ENCODE results near the gene KIF6.

Gene KIF6

DNA sequence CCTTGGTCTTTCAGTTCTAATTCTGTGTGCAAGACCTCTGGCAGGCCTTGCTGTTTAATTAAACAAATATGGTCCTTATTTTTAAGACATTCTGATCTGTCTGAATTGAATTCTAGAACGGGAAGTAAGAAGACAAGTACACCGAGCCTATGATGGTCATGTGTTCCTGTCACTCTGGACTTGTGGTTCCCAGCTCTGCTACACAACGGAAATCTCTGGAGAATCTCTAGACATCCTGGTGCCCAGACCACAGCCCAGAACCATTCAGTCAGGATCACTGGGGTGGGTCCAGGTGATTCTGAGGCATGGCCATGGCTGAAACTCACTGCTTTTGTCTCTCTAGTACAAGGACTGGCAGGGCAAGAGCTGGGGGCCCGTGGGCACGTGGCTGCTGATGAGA is 386.8 kb downstream of the KIF6 start:
- no peak for DNase-seq

DNA sequence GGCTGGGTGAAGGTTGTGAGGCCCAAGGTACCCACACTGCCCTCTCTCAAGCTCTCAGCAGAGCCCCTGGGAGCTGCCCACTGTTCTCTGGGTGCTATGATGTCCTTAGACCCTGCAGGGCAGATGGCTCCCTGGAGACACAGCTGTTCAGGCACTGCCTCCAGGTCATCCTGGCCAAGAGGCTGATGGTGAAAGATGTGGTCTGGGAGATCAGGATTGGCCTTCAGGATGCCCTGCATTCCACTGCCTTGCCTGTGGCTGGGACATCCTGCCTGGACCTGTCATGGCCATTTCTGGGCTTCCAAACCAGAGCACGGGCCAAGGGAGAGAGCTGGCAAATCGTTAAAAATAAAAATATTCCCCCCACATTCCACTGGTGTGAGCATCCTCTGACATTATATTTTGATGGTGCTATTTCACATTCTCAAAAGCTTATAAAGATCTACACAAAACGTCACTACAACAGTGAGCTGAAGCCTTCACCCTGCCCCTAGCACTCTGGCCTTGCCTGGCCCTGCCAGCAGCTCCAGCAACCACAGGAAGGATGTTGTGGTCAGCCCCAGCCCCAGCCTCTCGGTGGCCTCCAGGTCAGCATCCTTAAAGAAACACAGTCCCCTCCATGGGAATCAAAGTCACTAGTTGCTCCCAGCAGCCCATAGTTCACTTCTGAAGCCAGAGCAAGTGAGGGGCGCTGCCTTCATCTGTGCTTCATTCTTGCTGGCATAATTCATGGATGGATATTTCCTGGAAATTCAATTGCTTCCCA is 389.2 kb downstream of the KIF6 start:
- peak; percentile 14 to 33 for DNase-seq

DNA sequence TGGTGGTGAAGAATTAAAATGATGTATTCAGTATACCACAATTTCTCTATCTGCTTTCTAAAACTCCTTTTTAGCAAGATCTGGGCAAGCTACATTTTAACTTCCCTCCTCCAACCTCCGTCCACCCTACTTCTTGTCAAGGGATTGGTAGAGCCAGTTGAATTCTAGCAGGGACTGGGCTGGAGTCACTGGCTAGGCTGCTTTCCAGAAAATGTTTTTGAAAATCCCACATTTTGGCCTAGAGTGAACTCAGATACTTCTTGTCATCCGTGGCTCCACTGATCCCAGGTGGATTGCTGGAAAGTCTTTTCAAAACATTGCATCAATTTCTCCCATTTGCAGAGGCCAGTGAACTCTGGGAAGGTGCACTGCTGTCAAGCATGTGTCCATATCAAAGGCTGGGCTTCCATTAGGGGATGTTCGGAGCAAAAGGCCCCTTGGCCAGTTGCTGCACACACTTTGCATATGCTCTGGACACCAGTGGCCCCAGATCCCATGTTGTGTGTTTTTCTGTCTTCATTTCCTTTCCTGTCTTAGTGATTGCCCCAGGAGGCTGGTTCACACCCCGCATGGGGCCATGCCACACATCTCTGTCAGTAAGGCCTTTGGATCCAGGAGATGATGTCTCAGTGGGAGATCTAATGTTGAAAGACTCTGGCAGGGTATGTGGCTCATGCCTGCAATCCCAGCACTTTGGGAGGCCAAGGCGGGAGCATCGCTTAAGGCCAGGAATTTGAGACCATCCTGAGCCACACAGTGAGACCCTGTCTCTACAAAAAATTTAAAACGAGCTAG is 391.4 kb downstream of the KIF6 start:
- DNase-seq = no peak

DNA sequence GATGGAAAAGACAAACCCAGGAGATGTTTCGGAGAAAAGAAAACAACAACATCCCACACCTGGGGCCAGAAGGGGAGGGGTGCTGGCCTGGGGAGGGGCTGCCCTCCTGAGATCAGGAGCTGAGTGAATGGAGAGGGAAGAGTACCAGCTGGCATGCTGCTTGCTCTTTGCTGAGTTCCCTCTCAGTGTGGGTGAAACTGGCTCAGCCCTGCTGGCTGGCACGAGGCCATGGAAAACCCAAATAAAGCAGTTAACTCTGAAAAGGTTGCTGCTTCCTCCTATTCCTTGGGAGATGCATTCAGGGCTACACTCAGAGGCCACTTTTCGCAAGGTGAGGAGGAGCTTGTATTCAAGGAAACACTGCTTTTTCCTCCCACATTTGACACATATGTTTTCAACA is 394.7 kb downstream of the KIF6 start:
- DNase-seq = no peak

DNA sequence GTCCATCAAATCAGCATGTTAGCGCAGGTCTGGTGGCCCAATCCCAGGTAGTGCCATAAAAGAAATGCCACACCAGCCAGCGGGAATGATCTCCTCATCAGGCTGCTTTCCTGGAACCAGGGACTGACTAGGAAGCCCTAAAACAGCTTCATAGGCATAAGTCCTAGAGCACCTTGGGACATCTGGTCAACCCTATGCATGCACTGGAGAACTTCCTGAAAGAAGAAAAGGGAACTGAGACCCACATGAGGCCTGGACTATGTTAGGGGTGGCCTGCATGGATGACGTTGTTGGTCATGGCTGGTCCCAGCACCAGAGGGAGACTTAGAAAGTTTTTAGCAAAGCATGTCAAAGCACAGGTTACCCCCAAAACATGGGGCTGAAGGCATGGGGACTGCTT is 395.2 kb downstream of the KIF6 start:
- DNase-seq = peak; percentile 6 to 42

DNA sequence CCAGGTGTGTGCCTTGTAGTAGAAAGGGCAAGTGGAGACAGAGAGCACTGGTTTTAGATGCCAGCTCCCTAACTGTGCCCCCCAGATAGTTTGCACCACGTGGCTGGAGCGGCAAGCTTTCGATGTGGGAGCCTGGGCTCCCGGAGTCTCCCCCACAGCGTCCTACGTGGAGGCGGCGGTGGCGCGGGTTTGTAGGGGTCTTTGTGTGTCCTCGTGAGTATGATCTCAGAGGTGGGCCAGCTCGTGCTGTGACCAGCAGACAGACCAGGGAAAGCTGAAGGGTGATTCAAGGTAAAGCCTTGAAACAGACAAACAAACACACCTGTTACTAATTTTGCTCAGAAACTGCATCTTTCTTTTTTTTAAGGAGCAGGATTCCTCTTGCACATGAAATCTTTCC is 397.1 kb downstream of the KIF6 start:
- no peak for DNase-seq

DNA sequence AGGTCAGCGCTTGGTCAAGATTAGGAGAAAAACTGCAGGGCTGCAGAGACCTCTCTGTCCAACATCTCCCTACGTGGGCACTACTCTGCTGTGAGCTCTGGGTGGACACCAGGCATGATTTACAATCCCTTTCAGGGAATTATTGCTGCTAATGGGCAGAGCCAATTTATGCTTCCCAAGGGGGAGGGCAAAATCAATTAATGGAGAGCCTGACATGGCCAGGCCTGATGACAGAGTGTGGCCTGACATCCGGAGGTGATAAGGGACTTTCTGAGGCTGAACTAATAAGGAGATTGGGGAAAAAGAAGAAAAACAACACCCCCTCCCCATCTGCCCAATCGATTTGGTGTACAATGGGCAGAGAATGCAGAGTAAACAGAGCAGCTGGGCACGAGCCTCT is 397.7 kb downstream of the KIF6 start:
- DNase-seq = no peak

DNA sequence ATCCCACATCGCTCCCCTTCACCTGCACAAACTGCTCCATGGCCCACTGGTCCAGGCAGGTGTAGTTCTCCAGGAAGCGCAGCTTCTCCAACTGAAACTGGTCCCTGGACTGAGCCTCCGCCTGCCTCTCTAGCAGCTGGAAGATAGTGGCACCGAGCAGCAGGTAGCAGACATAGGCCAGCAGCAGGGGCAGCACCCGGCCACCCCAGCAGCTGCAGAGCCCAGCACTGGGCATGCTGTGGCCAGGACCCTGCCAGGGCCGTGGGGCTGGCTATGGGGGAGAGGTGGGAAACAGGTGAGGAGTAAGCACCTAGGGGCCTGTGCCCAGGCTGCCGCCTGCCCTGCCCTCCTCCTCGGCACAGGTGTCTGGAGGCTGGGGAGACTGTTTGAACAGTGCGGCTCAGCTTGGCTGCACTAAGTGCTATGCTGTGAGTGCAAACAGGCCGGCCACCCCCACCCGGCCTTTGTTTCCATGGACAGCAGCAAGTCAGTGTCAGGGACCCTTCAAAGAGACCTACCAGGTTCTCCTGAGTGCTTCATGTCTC is 402.8 kb downstream of the KIF6 start, which contains the start of gene KCNK16:
Gene KCNK16, minus strand, starts transcription at position 397 of the 545 bp plus-strand sequence. Its CDS starts 162 bp downstream, at position 235.
- DNase-seq = no peak

DNA sequence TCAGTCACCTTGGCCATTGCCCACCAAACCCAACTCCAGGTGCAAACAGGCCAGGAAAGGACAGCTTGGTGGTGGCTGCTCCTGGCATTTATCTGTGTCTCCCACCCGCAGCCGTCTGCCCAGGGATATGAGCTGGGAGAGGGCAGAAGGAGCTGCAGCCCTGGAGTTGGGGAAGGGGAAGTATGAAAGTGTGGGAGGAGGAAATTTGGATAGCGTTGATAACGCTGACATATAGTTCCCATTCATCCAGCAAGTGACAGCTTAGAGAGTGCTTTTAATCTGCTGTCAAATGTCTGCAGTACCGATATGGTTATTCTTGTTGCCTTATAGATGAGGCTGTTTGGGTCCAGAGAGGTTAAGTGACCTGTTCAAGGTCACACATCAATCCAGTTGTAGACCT is 403.4 kb downstream of the KIF6 start:
- no peak for DNase-seq

DNA sequence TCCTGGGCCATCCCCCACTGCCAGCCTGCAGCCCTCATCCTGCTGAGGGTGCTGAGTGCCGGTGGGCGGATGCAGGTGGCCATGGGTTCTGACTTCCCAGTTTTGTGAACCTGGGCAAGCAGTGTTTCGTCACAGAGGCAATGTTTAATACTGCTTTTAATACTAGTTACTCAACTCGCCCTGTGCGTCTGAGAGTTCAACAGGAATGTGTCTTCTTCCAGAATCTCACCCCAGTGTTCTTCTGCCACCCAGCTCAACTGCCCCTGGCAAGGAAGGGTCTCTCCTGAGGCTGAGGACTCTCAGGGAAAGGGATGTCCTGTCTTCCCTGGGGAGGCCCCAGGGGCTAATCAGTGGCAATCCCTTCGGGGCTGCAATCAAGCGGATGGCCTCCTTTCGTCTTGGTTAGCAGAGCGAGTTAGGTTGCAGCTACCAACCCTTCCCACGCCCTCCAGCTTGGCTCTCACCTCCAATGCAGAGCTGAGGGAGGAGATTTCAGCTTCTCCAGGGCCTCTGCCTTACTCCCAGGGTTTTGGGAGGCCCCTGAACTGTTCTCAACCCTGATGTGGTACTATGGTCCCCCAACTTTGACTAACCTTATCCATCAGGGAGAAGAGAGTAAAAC is 404.7 kb downstream of the KIF6 start:
- no peak for DNase-seq

DNA sequence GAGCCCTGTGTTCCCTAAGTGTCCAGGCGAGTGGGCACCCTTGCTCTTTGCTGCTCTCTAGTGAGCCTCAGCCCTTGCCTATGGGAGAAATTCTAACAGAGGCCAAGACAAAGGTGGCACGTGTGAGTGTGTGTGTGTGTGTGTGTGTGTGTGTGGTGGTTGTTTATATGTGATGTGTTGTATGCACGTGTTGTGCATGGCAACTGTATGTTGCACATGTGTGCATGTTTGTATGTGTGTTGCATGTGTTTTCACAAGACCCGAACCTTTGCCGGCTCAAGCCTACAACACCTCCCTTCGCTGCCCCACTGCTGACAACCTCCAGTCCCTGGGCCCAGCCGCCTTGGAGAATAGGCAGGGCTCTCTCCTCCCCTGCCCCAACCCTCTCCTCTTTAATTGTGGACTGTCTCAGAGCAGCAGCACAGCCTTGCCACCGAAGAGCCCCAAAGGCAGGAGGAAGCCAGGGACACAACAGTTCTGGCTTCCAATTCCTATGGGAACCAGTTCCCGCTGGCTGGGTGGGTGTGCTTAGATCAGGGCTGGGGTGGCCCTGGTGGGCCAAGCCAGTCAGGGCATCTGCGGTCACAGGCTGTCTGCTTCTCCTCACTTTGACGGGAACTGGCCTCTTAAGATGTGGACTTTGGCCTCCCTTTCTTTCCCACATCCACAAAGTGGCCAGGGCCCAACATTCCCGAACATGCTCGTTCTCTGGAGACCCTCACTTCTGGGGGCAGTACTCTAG is 405.4 kb downstream of the KIF6 start:
- no peak for DNase-seq

DNA sequence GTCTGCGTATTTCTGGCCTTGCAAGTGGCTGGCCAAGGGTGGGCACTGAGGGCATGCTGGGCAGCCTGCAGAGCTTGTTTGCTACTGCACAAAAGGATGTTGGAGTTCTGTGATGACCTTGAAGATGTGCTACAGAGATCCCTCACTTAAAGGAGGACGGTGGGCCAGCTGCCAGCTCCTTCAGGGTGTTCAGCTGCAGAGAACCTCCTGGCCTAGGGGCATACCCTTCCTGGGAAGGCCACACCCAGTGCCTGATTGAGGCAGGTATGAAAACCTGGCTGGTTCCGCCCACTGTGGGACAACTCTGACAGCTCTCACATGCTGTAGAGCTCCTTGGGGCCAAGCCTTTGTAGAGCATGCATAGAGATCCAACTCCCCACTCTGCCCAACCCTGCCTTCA is 408.0 kb downstream of the KIF6 start:
- DNase-seq = no peak

DNA sequence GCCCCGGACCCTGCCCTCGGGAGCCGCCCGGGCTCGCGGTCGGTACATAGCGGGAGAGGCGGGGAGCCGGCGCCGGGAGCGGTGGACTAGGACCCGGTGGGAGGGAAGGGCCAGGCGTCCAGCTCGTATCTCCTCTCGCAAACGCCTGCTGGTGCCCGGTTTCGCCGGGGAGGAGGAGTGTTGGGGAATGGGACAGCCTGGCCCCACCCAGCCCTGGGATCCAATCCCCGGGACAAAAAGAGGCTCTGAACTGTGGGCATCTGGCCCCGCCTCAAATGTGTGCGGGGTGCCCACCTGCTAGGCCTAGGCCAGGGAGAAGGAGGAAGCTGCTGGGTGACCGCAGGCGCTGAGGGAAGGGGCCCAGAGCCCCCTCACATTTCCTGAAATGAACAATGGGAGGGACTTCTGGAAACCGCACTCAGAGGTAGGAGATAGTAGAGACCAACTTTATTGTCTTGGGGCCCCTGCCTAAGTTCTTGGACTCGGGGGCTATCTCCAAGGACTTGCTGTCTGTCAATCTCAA is 410.9 kb downstream of the KIF6 start, which contains the start of gene KCNK17:
Gene KCNK17, minus strand, starts transcription at position 147 of the 523 bp plus-strand sequence. Its CDS starts 99 bp downstream, at position 48.
- no peak for DNase-seq

DNA sequence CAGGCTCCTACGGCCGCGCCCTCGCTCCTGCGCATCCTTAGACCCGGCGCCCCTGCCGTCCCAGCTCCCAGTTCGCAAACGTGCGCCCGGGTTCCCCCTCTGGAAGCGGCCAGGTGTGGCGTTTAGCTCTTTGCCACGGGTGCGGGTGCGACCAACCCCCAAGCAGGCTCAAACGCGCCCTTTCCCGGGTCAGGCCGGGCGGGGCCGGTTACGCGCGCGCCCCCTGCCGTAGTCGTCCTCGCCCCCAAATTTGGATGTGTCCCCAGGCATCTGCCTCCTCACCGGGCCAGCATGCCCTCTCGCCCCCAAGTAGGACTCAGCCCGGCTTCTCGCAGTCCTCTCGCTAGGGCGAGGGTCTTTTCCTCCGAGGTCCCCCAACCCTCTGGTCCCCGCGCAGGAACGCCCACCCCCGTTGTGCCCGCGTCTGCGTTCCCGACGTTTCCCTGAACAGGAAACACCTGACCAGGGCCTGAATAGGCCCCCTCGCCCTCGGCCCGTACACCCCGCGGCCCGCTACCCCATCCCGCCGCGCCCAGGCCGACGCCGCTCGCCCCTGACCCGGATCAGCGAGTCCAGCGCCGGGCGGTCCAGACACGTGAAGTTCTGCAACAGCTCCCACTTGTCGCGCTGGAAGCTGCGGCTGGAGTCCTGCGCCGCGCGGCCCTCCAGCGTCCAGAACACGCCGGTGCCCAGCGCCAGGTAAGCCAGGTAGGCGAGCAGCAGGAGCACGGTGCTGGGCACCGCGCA is 411.5 kb downstream of the KIF6 start:
- DNase-seq = no peak

DNA sequence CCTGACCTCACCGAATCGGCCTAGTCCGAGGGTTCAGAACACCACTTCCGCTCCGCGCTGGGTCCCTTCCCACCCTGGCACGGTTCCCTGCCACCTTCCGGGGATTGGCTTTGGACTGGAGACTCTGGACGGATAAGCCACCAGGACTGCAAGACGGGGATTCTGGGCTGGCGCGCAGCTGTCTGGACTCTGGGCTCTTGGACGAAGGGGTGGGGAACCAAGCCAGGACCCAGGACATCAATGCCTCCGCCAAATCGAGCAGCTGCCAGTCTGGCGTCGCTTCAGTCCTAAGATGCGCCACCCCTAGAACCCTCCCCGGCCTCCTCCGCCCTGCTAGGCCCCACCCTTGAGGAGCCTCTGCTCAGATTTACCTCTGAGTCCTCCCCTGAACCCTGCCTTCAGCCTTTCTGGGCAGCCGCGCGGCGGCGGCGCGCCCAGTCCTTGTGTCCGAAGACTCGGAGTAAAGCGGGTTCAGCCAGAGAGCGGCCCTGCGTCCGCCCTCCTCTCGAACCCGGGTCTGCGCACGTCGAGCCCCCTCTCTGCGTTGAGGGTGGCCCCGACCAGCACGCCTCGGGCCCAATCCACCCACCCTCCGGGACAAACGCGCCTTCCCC is 412.2 kb downstream of the KIF6 start:
- DNase-seq = no peak

DNA sequence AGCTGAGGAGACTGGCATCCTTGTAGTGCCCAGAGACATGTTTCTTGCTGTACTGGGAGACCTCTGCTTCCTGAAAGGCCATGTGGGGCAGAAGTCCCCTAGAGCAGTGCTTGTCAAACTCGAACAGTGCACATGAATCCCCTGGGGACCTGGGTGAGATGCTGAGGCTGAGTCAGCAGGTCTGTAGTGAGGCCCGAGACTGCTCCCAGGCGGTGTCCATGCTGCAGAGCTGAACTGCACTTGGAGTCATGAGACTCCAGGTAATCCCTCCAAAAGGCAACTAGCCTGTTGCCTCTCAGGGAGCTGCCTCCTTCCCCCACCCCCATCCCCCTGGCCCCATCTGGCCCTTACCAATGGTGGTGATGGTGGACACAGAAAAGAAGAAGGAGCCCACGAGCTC is 414.7 kb downstream of the KIF6 start:
- no peak for DNase-seq

DNA sequence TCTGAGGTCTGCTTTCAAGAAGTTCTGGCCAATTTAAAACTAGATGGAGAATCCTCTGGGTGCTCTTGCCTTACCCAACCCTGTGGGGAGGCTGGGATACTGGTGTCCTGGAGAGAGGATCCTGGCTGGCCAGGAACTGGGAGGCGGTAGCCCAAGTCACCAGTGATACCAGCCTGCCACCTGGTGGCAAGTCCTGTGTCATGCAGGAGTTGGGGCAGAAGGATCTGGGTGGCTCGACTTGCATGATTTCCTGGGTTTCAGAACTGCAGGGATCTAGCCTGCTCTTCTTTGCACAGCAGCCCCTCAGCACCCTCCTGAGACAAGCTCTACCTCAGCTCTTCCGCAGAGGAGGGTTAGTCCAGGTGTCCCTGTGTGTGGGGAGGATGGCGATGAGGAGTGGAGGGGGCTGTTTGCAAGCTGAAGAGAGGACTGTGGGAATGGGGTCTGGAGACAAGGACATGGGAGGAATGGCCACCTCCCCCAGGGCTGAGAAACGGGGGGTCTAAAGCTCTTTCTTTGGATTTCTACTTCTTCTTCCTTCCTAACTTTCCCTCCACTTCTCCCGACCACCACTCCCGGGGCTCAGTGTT is 415.2 kb downstream of the KIF6 start:
- DNase-seq = peak; percentile 51 to 53

DNA sequence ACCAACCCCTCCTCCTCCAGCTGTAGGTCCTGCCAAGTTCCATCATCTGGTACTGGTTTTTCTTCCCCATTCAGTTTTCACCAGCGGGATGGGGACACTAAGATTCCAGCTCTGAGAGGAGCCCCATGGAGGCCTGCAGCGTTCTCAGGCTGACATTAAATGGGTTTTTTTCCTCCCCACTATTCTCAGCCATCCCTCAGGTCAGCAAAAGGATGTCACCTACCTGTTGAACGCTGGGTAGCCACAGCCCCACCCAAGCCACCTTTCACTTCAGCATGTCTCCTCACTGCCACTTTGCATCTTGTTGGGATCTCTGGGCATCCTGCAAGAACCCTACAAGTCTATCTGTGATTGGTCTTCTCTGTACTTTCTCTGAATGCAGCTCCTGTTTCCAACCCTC is 417.7 kb downstream of the KIF6 start:
- DNase-seq = no peak

DNA sequence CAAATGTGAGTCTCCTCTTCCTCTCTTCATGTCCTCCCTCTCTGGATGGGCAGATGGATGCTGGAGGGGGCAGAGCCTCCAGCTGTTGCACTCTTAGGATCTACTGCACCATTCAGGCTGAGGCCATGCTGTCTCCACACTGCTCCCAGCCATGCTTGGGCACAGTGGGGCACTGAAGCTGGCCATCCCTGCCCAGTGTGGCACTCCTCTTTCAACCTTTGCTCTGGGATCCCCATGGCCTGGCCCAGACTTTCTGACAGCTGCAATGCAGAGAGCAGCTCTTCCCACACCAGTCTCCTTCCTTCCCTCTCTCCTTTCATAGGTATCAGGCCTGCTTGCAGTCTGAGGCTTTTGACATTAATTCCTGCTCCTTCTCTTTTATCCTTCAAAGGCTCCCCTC is 420.3 kb downstream of the KIF6 start:
- no peak for DNase-seq

DNA sequence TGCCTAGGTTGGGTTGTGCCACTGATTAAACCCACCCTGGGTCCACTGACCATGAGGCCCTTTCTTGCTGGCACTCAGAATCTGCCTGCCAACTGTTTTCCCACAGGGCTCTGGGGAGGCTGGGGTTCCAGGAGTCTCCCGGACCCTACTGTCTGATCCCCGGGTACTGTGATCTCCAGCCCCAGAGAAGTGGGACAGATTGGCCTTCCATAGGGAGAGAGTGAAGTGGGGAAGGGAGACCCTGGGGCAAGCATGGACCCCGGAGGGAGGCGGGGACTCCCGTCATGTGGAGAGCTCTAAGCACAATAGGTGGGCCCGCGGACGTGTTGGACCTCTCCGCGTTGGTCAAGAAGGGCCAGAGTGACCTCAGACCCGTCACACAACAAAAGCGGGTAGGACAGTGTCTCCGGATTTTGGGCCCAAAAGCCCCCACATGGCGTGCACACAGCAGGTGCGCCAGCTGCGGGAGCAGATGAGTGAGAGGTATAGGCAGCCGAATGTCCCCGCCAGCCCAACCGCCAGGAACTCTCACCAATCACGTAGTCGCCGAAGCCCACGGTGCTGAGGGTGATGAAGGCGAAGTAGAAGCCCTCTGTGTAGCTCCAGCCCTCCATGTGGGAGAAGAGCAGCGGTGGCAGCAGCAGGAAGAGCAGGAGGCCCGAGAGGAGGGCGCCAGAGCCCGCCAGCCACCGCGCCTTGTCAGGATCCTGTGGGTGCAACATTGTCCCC is 421.6 kb downstream of the KIF6 start:
- DNase-seq = no peak

Data from CD4-positive, alpha-beta T cell treated with Interleukin-4 for 1 hour (primary cell).